Pancreas (tissue), 10 donors: ENCODE results near the gene NAP1L4. TPM values are rescaled to one million over a fixed set of nuclear protein-coding genes. Genes with fewer than 3 reads are reported as not detected.
A peak's percentile ranks its signal among the peaks of the same experiment; 100 is the strongest.

Experiments
- ATAC-seq, 4 donors: fragments of 200-7000 bp; cut with Tn5 transposase; one replicate each; pipeline versions ENCODE4 v1.8.0 to v1.9.1; 2020; ENCODE audit warnings: mild to moderate bottlenecking in 4 of 4, moderate library complexity in 4 of 4
- DNase-seq, 6 donors: peaks; one replicate each; pipeline ENCODE4 v3.0.0-alpha.2; 2020
- FAIRE-seq: peaks from 2 replicates; lab custom pipeline; 2012; peaks lifted over from hg19 to GRCh38; lab: Jason Lieb, UNC
- H3K27ac ChIP-seq, 4 donors: fragments of 200-600 bp; sonication (generic); 1 replicate in 3 of 4; 2 replicates in 1 of 4; pipeline versions ENCODE4 v1.5.0 to v1.8.0; 2020
- H3K27me3 ChIP-seq, 4 donors: fragments of 200-600 bp; one replicate each; pipeline ENCODE4 v1.8.0; 2021
- H3K36me3 ChIP-seq, 3 donors: fragments of 200-600 bp; sonication (generic) in 1 of 3; one replicate each; pipeline versions ENCODE4 v1.5.0 to v1.8.0; 2020 to 2021
- H3K4me1 ChIP-seq, 3 donors: fragments of 200-600 bp; one replicate each; pipeline ENCODE4 v1.8.0; 2021
- H3K4me3 ChIP-seq, 4 donors: fragments of 200-600 bp; sonication (generic) in 2 of 4; one replicate each; pipeline versions ENCODE4 v1.5.0 to v1.8.0; 2020 to 2021
- H3K9me3 ChIP-seq, 4 donors: fragments of 200-600 bp; one replicate each; pipeline ENCODE4 v1.8.0; 2021
- WGBS, 2 donors: extraction: QIAGEN DNeasy Blood & Tissue Kit; methylation state at CpG; one replicate each; pipeline ENCODE4 v1.1.7; 2013; 5-methylcytosine and 5-hydroxymethylcytosine counted together
- intact Hi-C, 3 donors: fragments of 100-400 bp; cut with DNase I; formaldehyde crosslinking; loops; one replicate each; pipeline versions ENCODE4 v1.11.1 to v1.14.2; 2022
- polyA plus RNA-seq, 2 donors: library from polyadenylated mRNA; stranded (reverse); fragments of 200-250 nt; gene quantifications; one replicate each; pipeline ENCODE4 v1.2.3, GENCODE V29; 2013
- total RNA-seq, 6 donors: library from RNA; stranded (reverse); fragmentation: NEBNext Ultra II Directional in 4 of 6; extraction: Animal tissue kit (Norgen Biotek cat#: 25700) in 4 of 6; gene quantifications; one replicate each; pipeline versions ENCODE4 v1.2.1 to v1.2.4, GENCODE V29; 2021 to 2023
- TF ChIP-seq, protein P1 (sequence below), 4 donors: fragments of 200-600 bp; sonication (generic) in 3 of 4; IDR thresholded peaks; one replicate each; pipeline versions ENCODE4 v1.5.0 to v1.8.0; 2021; ENCODE audit warnings: antibody characterized with exemption in 4 of 4
- donor health status: healthy with polysubstance abuse.
- donor health status: DM: no; HTN: no; CAD: no; lungs with moderate emphysema.
- donor health status: DM: no; HTN: no; CAD: no.
- donor health status: control.
- donor health status: control.
- donor health status: Bipolar disorder and iron deficiency.
- donor health status: DM: yes; HTN: yes; CAD: no.
- donor health status: DM: no; HTN: no; CAD: no.
- donor health status: DM: no; HTN: no; CAD: no.
- donor health status: DM: yes; HTN: yes; CAD: no.

Gene NAP1L4
- total and polyA plus RNA-seq, 8 donors, result 29.3 to 67.4 (median 41.0) TPM

DNA sequence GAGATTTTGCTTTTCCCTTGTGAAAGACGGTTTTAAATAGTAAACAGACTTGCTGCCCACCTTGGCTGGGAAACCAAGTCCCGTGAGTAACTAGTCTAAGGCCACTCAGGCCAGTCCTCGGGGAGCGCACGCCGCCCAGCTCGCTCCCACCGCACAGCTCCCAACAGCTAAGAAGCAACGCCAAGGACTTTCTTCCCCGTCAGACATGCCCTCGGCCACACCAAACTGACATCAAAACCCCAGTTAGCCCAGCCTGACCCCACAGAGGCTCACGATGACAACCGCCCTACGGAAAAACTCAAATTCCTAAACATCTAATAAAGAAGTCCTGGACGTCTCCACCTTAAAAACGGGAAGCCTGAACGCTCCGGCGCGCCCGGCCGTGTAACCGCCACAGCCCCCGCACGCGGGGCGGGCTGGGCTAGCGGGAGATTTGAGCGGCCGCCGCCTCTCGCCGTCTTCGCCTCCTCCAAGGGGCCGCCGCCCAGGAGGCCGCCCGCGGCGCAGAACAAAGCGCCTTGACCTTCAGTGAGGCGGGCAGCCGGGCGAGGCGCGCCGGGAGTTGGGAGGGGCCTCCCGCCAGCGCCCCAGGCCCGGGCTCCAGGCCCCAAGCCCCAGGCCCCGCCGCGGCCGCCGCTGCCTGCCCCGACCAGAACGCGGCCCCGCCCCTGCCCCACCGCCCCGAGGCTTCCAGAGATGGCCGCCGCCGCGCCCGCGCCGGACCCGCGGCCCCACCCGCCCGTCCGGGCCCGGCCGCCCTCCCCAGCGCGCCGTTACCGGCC, 486 bp downstream of the NAP1L4 start:
- WGBS, 2 donors, result 0 to 1% methylated on average over 44 to 79 of the region's 79 CpGs
- DNase-seq (peak in 1 of 6 donors; percentile 64), ATAC-seq (peak; percentile 56 to 80 (median 66)), FAIRE-seq (no peak)
- Histone ChIP-seq H3K27me3 (no peaks in the 10 kb centered on the region), H3K4me1 (peaks cover 14 to 30% (median 26%) of the 10 kb centered on the region in 3 donors), H3K27ac (peak overlapping the region; percentile 83 to 93 (median 90)), H3K9me3 (no peaks in the 10 kb centered on the region), H3K36me3 (no peaks in the 10 kb centered on the region), H3K4me3 (peak overlapping the region; percentile 88 to 92 (median 90))
- intact Hi-C loops, result no loop called here
- TF ChIP-seq, protein P1, sequence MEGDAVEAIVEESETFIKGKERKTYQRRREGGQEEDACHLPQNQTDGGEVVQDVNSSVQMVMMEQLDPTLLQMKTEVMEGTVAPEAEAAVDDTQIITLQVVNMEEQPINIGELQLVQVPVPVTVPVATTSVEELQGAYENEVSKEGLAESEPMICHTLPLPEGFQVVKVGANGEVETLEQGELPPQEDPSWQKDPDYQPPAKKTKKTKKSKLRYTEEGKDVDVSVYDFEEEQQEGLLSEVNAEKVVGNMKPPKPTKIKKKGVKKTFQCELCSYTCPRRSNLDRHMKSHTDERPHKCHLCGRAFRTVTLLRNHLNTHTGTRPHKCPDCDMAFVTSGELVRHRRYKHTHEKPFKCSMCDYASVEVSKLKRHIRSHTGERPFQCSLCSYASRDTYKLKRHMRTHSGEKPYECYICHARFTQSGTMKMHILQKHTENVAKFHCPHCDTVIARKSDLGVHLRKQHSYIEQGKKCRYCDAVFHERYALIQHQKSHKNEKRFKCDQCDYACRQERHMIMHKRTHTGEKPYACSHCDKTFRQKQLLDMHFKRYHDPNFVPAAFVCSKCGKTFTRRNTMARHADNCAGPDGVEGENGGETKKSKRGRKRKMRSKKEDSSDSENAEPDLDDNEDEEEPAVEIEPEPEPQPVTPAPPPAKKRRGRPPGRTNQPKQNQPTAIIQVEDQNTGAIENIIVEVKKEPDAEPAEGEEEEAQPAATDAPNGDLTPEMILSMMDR (IDR thresholded peaks at IDR 0.05), result no peak

DNA sequence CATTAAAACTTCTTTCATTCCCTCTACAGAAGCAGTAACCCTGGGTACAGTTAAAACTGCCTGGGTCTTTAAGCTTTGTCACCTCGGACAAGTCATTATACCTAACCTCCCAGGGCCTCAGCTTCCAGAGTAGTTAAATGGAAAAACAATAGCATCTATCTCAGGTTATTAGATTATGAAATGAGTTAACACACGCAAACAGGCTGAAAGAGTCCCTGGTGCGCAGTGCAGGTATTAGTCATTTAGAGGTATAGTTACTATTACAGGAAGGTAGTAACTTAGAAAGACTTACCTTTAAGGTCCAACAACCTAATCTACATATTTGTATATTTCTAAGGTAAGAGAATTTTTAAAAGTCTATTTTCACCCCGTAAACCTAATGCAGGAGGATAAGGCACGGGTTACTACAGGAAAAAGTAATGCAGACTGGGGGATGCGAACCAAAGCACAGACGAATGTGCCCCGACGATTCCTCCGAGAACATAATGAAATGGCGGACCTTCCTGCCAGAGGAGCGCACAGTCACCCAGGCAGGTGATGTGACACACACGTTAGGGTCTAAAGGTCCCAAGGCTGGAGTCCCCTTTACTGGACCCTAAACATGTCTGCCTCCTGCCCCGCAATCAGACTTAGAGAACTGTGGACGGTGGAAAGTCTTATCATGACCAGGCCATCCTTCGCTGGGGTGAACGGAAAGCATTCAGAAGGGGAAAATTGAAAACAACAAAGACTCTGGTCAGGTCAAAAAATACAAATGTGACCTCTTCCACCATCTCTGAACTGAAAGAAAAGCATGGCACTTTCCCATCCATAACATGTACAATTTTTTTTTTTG, 1.3 kb downstream of the NAP1L4 start:
- Histone ChIP-seq H3K4me1 (peaks cover 14 to 33% (median 27%) of the 10 kb centered on the region in 3 donors), H3K9me3 (no peaks in the 10 kb centered on the region), H3K36me3 (no peaks in the 10 kb centered on the region), H3K27ac (peak overlapping the region; percentile 83 to 93 (median 90)), H3K4me3 (peak overlapping the region; percentile 88 to 92 (median 90)), H3K27me3 (no peaks in the 10 kb centered on the region)
- FAIRE-seq (no peak), ATAC-seq (peak in 2 of 4 donors; percentile 3 to 9), DNase-seq (no peak)
- TF ChIP-seq, protein P1 (IDR thresholded peaks at IDR 0.05), result no peak
- 1% methylated on average over 17 of the region's 17 CpGs for whole genome bisulfite sequencing, 2 donors
- intact Hi-C loops, result no loop called here

DNA sequence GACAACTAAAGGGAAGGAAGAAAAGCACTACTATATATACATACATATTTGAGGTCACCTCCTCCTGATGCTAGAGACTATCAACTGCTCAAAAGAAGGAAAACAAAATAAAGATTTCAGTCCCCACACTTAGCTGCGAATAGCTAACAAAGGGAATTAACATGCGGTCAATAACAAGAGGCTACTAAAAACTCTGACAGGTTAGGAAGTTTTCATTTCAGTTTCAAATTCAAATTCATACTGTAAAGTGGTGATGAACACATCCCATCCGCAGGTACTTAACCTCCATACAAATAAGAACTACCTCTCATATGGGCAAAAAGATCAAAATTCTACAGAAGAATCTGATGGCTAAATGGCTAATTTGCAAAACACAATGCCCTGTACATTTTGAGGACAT, 2.6 kb downstream of the NAP1L4 start:
- peaks cover 14 to 40% (median 35%) of the 10 kb centered on the region in 3 donors for H3K4me1 ChIP-seq
- H3K27ac ChIP-seq, result peak overlapping the region in 2 of 4 donors; percentile 0 to 43
- H3K4me3 ChIP-seq, result peak overlapping the region in 1 of 4 donors; percentile 15

DNA sequence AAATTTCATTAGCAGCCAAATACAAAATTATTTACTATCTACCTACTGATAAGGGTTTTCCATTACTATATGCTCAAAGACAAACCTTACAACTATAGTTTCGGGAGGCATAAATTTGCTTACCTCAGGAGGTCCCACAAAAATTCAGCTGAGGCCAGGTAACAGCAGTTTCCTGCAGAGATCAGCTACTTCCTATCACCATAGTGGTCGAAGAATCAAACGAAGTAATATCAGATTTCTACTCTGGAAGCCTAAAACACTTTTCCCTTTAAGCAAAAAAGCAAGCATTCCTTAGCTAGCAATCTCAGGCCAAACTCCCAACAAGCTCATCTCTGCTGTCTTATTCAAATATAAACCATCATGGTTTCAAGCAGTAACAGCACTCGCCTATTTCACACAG, 3.1 kb downstream of the NAP1L4 start:
- Histone ChIP-seq H3K4me1 (peaks cover 14 to 40% (median 35%) of the 10 kb centered on the region in 3 donors), H3K36me3 (no peaks in the 10 kb centered on the region), H3K27ac (peak overlapping the region in 2 of 4 donors; percentile 0 to 43), H3K27me3 (no peaks in the 10 kb centered on the region), H3K4me3 (peak overlapping the region in 1 of 4 donors; percentile 15), H3K9me3 (no peaks in the 10 kb centered on the region)
- TF ChIP-seq, protein P1 (IDR thresholded peaks at IDR 0.05), result no peak
- DNase-seq (no peak), FAIRE-seq (no peak), ATAC-seq (no peak)
- 17 to 24% methylated on average over 4 of the region's 4 CpGs for WGBS, 2 donors
- intact Hi-C loops, result no loop called here

More for the DNA sequence above, 2.6 kb downstream of the NAP1L4 start:
- H3K9me3 ChIP-seq, result no peaks in the 10 kb centered on the region
- intact Hi-C loops, result no loop called here
- WGBS, 2 donors, result 26 to 36% methylated on average over 3 of the region's 3 CpGs
- no peaks in the 10 kb centered on the region for H3K36me3 ChIP-seq
- no peak for ATAC-seq
- no peak for DNase-seq
- no peak for FAIRE-seq
- H3K27me3 ChIP-seq, result no peaks in the 10 kb centered on the region
- TF ChIP-seq, protein P1 (IDR thresholded peaks at IDR 0.05), result no peak
